Activated CD4-positive, CD25-positive, alpha-beta regulatory T cell treated with anti-CD3 and anti-CD28 coated beads, Interleukin-2, amount 50 U/mL, for 16 hours (primary cell): Measurements from ENCODE around the gene IZUMO1R.
"Not testable (repeated sequence)": the region's sequence is repeated elsewhere in the genome, so short reads cannot be mapped to it uniquely, and the experiment has no call there.

Source experiments
- DNase-seq: peaks from one replicate; pipeline ENCODE4 v3.0.0-alpha.2; 2020; ENCODE audit warnings: low read depth, low spot score

Gene IZUMO1R

DNA sequence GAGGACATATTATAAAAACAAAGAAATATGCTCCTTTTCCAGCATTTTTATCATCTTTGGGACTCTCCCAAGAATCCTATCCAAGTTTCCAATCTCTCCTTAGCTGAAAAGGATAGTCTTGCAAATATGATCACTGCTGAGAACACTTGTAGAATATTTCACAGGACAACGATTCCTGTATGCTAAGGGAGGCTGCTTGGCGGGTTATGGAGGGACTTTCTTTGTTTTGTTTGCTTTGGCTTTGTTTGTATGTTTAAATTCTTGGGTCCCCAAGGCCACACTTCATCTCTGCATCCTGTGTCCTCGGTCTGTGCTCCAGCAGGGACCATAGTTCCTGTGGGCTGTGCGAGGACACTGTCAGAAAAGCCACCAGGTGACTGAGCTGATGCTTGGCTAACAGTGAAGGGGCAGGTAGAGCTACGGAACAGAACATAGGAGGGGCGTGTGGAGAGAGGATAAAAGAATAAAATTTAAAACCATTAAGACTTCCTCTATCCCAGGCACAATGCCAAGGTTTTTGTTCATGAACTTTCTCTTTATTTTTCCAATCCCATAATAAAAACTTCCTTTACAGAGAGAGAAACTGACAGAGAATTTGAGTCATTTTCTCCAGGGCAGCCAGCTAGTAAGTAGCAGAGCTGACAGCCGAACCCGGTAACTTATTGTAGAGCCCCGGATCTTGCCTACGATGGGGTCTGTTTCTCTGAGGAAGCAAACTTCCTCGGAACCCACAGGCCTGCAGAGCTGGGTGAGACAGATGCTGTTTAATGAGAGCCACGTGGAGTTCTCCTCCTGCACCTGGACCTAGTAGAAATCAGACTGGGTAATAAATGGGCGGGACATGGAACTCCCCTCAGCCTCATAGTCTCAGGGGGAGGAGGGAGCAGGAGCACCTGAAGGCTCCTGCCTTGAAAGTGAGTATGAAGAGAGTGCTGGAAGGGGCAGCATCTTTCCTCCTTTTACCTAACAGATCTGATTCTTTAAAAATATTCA, at the start of gene IZUMO1R:
IZUMO1R (plus strand) TSS at position 615 of the 993 bp plus-strand sequence. CDS start 1,057 bp downstream, outside the sequence.
- no peak for DNase-seq

DNA sequence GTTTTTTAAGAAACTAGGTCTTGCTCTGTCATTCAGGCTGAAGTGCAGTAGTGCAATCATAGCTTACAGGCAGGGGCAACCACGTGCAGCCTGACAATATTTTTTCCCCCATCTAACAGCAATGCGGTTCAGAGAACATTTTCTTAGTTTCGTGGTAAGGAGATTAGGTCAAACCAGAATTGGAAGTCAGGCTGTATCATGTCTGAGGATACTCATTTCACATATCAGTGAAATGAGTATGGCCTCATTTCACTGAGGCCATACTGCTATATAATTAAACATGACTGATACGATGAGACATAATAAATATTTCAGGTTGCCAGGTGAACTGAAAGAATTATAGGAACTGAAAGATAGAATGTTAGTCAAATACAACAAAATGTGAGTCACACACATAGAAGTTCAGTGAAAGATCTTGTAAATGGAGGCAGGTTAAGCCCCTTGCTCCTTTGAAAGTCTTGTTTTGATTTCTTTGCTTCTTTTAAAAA, 32.5 kb upstream of the IZUMO1R start:
- DNase-seq: no peak

DNA sequence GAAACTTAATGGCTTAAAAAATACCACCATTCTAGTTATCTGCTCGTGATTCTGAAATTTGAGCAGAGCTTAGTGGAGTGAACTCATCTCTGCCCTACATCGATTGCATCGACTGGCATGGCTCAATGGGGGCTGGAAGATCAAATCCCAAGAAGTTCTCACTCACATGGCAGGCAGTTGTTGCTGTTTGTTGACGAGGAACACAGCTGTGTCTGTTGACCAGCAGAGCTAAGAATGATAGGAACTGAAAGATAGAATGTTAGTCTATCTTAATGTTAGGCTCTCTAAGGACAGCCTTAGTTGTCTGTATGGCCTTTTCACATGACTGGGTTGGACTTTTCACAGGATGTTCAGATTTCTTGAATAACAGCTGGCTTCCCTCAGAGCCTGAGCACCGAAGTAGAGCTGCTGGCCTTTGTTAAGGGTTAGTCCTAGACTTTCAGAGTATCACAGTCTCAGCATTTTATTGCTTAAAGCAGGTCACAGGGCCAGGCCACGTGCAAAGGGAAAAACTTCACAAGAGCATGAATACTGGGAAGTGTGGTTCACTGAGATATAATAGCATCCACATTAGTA, 31.6 kb upstream of the IZUMO1R start:
- DNase-seq: no peak

DNA sequence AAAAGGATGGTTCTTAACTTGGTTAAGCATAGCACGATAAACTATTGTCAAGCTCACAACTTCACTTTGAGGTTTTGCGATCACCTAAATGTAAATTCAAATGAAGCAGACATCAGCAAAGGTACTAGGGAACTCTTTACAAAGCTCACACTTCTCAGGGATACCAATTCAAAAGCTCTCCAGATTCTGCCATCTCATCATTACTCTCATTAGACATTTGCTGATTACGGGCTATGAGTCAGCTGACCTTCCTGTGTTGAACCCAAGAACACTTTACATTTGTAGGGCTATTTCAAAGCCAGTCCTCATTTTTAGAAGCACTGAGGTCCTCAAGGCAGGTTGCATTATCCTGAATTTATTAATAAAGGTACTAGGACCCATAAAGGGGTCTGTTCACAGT, 28.4 kb upstream of the IZUMO1R start:
- DNase-seq: no peak

DNA sequence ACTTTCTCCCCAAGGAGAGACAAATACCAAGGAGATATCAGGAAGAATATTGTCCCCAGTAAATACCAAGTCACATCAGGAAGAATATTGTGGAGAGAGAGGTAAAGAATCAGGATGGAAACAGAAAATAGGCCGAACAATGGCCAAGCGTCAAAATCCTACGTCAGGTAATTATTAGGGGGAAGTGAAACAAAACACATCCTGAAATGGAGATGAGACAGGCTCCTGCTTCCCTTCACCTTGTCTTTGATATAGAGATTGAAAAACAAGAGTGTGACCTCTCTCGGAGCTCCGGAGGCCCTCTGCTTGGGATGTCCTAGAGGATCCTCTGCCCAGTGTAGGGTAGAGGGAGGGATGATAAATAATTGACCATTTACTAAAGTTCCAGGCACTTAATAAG, 27.4 kb upstream of the IZUMO1R start:
- DNase-seq: no peak

DNA sequence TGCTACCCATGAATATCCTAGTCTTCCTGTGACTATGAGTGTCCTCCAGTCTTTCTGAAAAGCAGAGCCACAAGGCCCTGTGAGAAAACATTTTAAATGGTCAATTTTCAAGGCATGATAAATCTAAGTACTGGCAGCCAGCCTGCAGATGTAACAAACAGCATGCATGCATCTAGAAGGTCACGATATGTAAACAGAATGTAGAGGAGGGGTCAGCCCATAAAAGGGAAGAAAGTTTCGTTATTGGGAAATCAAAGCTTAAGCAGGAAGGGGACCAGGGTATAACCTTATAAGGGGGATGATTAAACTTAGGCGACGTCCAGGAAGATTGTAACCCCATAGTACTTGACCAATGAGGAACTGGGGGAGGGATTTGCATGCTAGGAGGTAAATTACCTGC, 26.2 kb upstream of the IZUMO1R start:
- not testable (repeated sequence) for DNase-seq

DNA sequence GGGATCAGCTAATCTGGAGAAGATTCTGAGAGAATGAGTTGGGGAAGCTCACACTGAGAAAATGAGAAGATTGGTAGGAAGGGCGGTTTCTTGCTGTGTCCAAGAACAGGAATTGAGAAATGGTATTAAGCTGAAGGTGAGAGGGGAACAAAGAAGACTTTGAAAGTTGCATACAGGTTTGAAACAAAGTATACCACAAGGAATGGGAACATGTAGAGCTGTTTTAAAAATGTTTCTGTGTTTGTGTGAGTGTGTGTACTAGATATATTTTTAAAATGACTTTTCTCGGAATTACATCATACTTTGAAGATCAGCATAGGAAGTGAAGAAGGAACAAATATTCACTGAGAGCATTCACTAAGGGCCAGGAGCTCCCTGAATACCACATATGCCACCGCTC, 24.4 kb upstream of the IZUMO1R start:
- DNase-seq: no peak

DNA sequence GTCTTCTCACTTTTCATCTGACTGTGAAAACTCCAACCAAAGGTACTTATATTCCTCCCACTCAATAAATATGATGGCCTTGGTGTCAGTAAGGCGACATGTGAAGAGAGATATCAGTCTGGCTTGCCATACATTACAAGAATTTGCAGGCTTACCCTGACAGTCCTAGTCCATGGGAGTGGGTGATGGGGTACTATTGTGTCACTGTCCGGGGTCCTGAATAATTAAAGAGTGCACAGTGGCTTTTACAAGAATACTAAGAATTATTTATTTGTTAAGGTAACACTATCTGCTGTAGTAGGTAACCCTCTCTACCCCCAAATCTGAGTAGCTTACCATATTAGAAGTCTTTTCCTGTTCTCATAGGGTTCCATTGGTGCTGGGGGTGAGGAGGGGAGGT, 23.1 kb upstream of the IZUMO1R start:
- DNase-seq: no peak

DNA sequence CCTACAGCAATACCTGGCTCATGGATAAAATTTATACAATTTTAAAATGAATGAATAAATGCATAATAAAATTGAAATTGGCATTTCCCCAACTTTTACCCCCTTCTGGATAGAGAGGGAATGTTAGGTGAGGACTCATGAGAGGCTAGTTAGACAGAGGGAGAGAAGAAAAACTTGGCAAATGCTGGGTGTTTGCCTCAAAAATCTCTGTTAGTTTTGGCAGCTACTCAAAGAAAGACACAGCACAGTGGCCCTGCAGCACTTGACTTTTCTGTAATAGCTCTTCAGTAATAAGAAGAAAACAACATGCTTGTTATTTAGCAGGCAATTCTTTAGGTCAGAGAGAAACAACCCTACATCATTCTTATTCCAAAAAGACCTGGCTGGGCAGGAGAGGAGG, 20.7 kb upstream of the IZUMO1R start:
- DNase-seq: no peak

DNA sequence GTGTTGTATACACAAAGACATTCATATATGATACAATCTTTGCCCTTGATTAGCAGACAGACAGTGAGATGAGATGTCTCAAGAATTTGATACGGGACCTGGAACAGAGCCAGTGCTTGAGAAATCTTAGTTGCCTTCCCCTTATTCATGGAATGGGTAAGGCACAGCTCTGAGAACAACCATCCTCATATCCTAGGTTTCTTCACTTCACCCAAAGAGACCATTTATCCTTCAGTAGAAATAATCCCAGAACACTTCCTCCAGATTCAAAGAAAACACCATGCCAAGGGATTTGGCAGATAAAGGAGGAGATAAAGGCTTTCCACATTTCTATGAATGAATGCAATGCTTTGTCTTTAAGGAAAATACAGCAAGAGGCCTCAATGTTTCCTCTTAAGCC, 8.8 kb upstream of the IZUMO1R start:
- DNase-seq: no peak

DNA sequence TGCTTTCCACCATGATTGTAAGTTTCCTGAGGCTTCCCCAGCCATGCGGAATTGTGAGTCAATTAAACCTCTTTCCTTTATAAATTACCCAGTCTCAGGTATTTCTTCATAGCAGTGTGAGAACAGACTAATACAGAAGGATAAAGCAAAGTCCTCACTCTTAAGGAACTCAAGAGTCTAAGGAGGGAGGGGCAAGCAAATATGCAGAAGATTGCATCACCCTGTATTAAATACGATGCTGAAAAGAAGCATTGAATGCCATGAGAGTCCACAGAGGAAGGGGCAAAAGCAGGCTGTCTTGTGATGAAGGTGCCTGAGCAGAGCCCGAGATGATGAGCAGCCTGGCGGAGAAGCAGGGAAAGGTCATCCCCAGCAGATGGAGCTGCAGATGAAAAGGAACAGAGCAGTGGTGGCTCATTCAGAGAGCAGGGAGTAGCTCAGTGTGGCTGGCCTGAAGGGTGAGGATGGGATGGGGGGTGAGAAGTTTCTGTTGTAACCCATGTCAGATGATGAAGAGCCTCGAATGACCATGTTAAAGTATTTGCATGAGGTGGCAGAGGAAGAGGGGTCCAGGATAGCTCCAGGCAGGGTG, 6.3 kb upstream of the IZUMO1R start:
- no peak for DNase-seq

DNA sequence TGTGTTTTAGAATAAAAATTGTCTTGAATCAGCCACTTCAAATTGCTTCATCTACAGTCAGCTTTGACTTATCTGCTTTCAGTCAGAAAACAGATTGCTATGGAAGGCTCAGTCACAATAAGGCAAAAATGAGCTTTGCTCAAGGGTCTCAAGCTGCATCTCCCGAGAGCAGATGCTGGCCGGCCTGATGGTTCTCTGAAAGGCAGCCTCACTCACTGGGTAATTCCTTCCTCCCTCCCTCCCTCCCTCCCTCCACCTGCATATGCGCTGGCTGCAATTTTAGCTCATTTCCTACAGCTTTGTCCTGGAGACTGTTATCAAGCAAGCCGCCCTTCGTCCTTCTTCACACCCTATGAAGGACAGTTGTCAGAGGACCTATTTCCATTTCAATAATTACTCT, 1.6 kb upstream of the IZUMO1R start:
- no peak for DNase-seq

DNA sequence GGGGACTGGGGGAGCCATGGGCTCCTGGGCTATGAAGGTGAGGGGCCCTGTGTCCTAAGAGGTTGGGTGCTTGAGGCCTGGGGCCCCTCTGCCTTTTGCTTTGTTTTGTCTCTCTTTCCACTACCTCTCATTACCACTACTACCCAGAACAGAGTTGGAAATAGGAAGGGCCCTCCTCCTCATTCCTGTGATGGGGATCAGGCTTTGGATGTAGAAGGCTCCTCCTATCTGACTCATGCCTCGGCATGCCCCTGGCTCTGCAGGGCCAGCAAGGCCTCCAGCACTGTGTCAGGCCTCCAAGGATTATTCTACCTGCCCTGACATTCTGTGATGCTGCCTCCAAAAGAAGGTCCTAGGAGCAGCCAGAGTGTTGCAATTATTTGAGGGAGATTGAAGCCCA, 766 bp downstream of the IZUMO1R start:
- DNase-seq: no peak

DNA sequence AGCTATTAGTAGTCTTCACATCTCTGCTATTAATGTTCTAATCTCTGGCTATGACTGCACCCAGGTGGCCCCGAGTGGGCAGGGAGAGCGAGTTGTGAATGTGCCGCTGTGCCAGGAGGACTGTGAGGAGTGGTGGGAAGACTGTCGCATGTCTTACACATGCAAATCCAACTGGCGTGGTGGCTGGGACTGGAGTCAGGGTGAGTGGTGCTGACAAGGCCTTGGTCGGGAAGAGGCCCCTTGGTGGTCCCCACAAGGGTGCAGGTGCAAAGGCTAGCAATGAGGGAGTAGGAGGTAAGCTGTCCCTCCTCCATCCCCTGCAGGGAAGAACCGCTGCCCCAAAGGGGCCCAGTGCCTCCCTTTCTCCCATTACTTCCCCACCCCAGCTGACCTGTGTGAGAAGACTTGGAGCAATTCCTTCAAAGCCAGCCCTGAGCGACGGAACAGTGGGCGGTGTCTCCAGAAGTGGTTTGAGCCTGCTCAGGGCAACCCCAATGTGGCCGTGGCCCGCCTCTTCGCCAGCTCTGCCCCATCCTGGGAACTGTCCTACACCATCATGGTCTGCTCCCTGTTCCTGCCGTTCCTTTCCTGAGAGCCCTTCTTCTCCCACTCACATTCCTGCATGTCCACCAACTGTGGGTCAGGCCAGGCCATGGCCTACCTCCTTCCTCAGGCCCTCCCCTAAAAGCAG, 2.9 kb downstream of the IZUMO1R start:
- no peak for DNase-seq

DNA sequence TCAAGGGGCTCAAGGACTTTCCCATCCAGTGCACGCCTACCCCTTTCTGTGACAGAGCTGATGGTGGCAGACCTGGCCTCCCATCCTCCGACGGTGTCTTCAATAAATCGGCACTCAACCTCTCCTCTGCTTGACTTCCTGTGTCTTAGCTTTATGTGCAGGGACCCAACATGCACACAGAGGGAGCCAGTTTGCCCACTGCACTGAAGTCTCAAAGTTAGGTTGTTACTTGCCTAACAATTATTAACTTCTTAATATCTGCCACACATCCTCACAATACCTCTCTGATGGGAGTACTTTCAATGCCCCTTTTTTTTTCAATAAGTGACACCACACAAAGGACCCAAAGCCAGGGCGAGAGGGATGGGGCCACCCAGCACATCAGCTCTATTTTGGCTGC, 3.6 kb downstream of the IZUMO1R start:
- DNase-seq: no peak

DNA sequence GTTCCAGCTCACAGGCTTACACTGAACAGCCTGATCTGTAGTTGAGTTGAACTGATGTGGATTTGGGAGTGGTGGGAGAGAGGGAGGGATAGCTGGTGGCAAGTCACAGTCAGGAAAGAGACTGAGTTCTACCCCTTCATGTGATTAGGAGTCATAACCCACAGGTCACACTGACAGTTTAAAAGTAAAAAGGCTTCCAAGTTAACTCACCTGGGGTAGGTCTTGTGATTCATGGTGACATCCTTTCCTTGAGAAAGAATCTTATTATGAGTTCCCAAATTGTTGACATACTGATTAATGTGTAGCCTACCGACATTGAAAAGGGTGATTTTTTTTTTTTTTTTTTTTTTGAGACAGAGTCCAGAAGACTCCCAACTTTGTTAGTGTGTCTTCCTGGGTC, 5.4 kb downstream of the IZUMO1R start:
- no peak for DNase-seq

DNA sequence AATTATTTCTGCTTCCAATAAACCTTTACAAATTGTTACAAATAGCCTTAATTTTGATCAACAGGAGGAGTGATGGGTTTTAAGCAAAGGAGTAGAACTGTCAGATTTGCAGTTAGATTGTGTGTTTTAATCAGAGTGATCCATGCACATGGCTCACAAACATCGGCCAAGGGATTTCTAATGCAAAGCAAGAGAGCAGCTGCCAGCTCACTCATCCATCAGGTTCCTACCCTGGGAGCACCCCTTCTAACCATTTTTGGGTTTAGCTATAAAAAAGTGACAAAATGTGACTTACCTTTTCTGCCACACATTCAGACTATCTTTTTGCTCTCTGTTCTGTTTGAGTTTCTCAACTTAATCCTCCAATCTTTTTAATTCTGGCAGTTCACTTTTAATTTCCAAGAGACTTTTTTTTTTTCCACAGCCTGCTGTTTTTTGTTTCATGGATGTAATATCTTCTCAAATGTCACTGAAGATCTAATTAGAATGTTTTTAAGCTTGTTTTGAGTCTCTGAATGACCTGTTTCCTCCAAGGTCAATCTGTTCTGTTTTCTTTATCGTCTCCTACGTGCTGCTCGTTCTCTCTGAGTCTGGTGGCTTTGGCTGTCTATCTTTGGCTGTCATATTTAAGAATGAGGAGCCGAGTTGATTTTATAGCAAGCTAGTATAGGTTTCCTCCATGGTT, 6.0 kb downstream of the IZUMO1R start:
- no peak for DNase-seq

DNA sequence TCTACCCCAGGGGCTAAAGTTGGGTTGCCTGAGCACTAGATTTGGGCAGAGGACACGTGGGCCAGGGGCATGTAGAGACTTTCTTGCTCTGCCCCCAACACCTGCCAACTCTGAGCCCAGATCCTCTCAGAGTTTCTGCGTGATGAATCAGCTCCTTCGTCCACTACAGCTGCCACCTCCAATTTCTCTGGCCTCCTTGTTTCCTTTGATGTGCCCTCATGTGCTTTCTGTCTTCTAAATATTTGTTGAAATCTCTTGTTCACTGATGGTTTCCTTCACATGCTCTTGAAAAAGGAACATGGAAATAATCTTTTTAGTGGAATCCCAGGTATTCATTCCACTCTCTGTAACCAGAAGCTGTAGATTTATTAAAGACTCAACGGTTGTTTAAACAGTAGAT, 8.0 kb downstream of the IZUMO1R start:
- no peak for DNase-seq

DNA sequence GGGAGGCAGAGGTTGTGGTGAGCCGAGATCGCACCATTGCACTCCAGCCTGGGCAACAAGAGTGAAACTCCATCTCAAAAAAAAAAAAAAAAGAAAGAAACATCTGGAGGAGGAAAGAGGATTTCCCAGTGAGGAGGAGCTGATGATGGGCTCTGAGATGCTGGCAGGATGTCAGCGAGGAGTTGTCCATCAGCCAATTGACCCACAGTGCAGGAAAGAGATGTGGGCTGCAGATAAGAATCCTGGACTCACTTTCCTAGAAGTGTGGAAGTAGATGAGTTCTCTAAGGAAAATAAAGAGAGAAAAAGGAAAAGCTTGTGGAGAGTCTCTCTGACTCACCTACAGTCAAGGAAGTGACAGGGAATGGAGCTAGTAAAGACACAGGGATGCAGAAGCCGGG, 9.7 kb downstream of the IZUMO1R start:
- no peak for DNase-seq

DNA sequence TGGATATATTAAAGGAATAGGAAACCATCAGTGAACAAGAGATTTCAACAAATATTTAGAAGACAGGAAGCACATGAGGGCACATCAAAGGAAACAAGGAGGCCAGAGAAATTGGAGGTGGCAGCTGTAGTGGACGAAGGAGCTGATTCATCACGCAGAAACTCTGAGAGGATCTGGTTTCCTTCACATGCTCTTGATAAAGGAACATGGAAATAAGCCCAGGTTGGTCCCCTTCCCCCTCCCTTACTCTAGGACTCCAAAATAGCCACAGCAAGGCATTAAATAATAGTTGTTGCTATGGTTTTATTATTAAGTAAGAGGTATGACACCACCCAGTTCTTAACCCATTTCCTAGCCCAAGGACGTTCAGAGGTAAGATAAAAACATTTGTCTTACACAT, 11.3 kb downstream of the IZUMO1R start:
- no peak for DNase-seq

DNA sequence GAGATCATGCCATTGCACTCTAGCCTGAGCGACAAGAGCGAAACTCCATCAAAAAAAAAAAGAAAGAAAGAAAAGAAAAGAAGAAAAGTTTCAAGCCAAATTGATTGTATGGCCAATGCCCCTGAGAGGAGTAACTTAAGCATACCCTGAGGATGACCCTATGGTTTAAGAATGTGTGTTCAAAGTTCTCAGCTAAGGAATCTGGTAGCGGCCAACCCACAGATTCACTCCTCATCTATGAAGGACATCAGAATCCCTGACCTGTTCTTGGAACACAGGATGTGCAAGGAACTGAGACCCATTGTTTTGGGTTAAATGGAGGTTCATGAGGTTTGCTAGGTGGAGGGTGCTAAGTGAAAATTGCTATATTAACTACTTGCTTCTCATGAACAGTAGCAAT, 18.1 kb downstream of the IZUMO1R start:
- DNase-seq: no peak
